Neuron (in vitro differentiated cells): ENCODE measurements around the gene SLC4A8.
A peak's percentile ranks its signal among the peaks of the same experiment; 100 is the strongest.

Source experiments
- H2AFZ ChIP-seq: one replicate; pipeline ENCODE4 v1.6.1; 2013; ENCODE audit warnings: low read depth, mild to moderate bottlenecking, inconsistent platforms, low read length, moderate library complexity
- H3K27me3 ChIP-seq: one replicate; pipeline ENCODE4 v1.6.1; 2013; ENCODE audit warnings: low read length; ENCODE audit not compliant: insufficient read depth
- H3K36me3 ChIP-seq: one replicate; pipeline ENCODE4 v1.6.1; 2013; ENCODE audit warnings: low read length; ENCODE audit not compliant: insufficient read depth
- H3K4me1 ChIP-seq: one replicate; pipeline ENCODE4 v1.6.1; 2013; ENCODE audit warnings: low read length; ENCODE audit not compliant: insufficient read depth
- H3K4me3 ChIP-seq: 2 replicates; pipeline ENCODE4 v1.5.1; 2013; ENCODE audit warnings: mild to moderate bottlenecking, low read length, moderate library complexity
- H3K9me3 ChIP-seq: one replicate; pipeline ENCODE4 v1.6.1; 2013; ENCODE audit warnings: low read length

SLC4A8 gene

DNA sequence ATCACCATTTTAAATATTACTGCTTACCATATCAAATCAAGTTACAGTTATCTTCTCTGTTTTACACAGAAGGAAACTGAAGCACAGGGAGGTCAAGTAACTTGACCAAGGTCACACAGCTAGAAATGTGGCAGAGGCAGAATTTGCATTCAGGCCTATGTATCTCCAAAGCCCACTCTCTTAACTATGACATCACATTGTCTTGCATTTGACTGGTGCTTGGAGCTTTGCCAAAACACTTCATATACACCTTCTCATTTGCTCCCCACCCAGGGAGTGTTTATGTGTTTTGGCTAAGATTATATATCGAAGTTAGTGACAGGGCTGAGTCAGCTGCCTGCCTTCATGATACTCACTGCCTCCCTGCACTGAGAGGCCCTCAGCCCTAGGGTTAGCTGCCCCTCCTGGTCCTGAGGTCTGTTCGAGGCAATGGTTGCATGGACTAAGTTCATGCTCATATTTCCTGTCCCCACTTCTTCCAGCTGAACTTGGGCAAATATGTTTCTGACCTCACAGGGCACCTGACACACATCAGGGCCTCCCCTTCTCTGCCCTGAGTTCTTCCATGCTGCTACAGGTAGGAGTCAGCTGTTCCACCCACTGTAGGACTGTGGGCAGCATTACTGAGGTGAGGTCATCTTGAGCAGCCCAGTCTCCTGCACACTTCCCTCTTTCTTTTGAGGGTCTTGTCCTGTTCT is 35.2 kb upstream of the SLC4A8 start:
- H3K4me3 ChIP-seq = no peak overlapping the region
- H3K9me3 ChIP-seq = peaks cover 4% of the 10 kb centered on the region
- H3K36me3 ChIP-seq = no peaks in the 10 kb centered on the region
- peaks cover 4% of the 10 kb centered on the region for H3K4me1 ChIP-seq
- no peak overlapping the region for H2AFZ ChIP-seq
- H3K27me3 ChIP-seq = peaks cover 80% of the 10 kb centered on the region

DNA sequence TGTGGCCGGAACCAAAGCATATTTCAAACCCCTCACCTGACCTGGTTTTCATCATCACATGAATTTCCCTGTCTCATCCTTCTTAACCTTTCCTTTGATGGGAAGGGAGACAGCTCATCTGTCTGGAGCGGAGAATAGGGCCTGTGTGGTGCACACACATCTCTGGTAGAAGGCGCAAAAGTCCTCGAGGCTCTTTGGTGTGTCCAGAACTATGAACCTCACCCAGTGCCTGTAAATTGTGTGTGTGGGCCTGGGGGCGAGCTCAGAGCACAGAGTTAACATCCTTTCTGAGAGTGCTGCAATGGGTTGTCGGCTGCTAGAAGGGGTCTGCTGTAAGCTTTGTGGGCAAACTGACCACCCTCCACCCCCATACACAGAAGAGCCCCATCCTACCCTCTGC is 34.2 kb upstream of the SLC4A8 start:
- peaks cover 89% of the 10 kb centered on the region for H3K27me3 ChIP-seq

DNA sequence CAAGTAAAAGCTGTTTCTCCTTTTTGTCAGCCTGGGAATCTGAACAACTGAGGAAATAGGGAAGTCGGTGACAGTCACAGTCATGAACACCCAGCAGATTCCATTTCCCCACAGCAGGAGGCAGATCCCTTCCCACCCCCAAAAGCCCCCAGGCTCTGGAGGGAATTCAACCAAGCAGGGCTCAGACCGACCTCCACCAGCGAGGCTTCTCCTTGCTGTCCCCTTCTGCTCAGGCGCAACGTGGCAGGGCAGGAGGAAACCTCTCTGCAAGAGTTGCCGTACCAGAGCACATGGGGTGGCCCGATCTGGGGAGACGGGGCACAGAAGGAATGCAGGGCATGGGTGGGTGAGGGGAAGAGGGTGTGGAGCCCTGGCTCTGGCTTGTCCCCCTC is 33.7 kb upstream of the SLC4A8 start:
- Histone ChIP-seq H3K9me3 (peaks cover 4% of the 10 kb centered on the region), H3K4me3 (no peak overlapping the region), H3K27me3 (peaks cover 89% of the 10 kb centered on the region), H3K36me3 (no peaks in the 10 kb centered on the region), H3K4me1 (peaks cover 4% of the 10 kb centered on the region), H2AFZ (no peak overlapping the region)

More for the DNA sequence above, 34.2 kb upstream of the SLC4A8 start:
- H3K9me3 ChIP-seq = peaks cover 4% of the 10 kb centered on the region
- no peak overlapping the region for H3K4me3 ChIP-seq
- H2AFZ ChIP-seq = no peak overlapping the region
- no peaks in the 10 kb centered on the region for H3K36me3 ChIP-seq
- peaks cover 4% of the 10 kb centered on the region for H3K4me1 ChIP-seq

DNA sequence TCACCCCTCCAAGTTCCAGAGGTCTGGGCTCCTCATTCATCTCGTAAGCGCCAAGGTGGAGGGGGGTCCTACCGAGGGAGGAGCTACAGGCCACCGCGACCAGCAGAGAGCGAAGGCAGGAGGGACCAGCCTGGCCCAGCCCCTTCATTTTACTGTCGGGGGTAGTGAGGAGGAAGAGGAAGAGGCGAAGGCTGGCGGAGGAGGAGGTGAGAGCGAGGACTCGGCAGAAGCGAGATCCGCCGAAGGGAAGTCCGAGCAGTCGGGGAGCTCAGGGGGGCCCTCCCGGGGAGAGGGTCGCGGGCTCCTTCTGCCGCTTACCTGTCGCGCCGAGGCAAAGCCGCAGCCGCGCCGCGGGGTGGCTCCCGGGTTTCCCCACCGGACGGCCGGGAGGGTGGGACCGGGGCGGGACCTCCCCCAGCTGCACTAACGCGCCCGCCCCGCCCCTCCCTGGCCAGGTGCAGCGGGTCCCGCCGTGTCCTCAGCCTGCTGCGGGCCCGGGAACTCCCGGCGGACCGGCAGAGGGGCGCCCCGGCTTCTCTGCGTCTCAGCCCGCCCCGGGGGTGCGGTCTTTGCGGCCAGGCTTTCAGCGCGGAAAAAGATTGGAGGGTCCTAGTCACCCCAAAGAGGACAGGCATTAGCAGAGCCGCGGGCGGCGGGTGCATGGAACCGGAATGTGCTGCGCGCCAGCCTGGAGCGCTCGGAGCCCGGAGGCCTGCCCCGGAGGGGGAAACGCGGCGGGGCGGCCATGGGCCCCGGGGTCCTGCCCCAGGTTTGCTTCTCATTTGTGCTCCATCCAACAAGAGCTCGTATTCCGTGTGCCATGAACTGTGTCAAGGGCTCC is 33.1 kb upstream of the SLC4A8 start, which contains the start of gene GALNT6:
TSS of gene GALNT6 (minus strand) at position 124 of the 841 bp plus-strand sequence. CDS start 11,625 bp downstream, outside the sequence.
- H3K4me3 ChIP-seq = peak within 1 kb of the TSS; percentile 15
- H2AFZ ChIP-seq = no peak within 1 kb of the TSS
- H3K27me3 ChIP-seq = peaks cover 85% of the 10 kb centered on the region

DNA sequence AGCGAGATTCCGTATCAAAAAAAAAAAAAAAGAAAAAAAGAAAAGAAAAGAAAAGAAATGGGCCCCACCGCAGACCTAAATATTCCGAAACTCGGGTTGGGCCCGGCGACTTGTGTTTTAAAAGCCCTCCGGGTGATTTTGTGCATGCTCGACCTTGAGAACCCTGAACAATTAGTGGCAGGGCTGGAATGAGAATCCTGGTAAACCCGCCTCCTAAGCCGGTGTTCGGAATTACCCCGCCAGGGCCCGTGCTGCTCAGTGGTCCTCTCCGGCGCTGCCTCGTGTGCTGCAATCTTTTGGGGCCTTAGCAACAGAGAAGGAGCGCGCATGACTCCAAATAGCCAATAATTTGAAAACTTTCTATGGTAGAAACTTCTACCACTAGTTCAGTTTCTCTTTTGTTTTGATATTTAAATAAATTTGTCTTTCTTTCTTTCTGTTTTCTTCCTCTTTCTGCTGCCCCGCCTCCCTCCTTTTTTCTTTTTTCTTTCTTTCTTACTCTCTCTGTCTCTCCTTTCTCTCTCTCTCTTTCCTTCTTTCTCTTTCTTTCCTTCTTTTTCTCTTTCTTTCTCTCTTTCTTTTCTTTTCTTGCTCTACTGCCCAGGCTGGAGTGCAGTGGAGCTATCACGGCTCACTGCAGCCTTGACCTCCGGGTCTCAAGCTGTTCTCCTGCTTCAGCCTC is 31.9 kb upstream of the SLC4A8 start:
- no peak overlapping the region for H2AFZ ChIP-seq
- H3K4me1 ChIP-seq = peaks cover 4% of the 10 kb centered on the region
- peaks cover 4% of the 10 kb centered on the region for H3K9me3 ChIP-seq
- no peaks in the 10 kb centered on the region for H3K36me3 ChIP-seq
- H3K4me3 ChIP-seq = no peak overlapping the region
- H3K27me3 ChIP-seq = peaks cover 80% of the 10 kb centered on the region

More for the DNA sequence above, 33.1 kb upstream of the SLC4A8 start, which contains the start of gene GALNT6:
- Histone ChIP-seq H3K9me3 (peaks cover 4% of the 10 kb centered on the region), H3K4me1 (peaks cover 4% of the 10 kb centered on the region), H3K36me3 (no peaks in the 10 kb centered on the region)

DNA sequence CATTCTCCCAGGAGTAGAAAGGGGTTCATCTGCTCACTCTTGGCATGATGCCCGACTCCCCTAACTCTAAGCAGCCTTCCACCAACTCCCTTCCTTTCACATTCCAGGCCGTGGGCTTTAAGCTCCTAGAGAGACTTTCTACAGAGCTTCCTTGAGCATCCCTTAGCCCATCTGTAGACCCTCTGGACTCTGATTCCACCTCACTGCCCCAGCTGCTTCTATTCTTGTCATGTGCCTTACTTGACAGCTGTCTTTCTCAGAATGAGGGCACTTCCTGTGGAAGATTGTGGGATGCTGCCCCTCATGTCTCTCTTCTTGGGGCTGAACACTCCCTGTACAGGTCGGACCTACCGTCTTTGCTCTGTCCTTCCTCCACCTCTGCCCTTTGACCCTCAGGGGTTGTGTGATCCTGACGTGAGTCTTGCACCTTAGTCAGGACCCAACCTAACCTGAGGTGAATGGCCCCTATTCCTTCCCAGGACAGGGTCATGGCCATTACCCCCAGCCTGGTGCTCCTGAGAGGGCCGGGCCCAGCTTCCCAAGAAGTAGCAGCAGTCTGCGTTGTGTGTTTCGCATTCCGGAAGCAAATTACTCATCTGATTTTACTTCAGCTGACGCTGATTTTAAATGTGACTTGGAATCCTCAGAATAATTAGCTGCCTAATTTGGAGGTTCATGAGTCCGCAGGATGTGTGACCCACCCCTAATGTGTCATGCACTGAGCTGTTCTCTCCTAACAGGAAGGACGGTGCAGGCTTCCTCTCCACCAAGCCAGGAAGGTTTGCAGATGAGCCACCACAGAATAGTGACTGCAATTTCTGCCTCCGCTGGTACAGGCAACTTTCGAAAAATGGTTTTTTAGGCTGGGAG is 30.7 kb upstream of the SLC4A8 start:
- Histone ChIP-seq H3K4me3 (no peak overlapping the region), H3K36me3 (no peaks in the 10 kb centered on the region), H2AFZ (no peak overlapping the region), H3K27me3 (peaks cover 68% of the 10 kb centered on the region), H3K4me1 (peaks cover 2% of the 10 kb centered on the region), H3K9me3 (peaks cover 4% of the 10 kb centered on the region)

DNA sequence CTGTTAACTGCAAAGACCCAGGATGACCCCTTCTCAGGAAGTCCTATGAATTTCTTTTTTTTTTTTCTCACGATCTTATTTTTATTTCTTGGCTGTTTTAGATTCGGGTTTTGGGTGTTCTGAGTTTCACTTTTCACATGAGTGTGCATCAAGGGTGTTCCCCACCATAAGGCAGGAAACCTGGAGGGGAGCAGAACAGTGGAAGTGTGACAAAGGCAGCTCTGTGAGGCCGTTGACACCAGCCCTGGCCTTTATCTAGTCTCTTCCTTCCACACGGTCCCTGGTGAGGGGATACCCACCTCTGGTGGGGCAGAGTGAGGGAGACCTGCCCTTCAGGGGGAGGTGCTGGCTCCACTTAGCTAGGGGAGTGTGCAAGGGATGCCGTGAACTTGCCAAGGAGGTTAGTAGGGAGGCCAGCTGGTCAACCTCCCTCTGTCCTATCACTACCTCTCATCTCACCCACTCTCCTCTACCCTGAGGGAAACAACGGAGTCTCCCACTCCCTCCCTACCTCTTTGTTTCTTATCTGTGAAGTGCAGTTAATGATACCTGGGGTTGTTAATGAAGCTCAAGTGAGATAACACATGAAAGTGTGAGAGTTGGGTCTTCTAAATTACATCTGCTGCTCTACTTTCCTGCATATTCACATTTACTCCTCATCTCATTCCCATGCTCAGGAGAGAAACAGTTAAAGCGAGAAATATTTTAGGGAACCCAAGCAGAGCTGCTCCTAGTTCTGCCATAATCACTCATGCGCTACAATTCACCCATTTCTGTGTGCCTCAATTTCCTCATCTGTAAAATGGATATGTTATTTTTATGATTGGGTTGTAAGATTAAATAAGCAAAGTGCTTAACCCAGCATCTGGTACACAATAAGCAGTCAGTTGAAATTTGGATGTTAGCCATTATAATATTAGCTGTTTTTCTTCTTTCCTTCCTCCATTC is 29.1 kb upstream of the SLC4A8 start:
- Histone ChIP-seq H3K4me1 (peaks cover 2% of the 10 kb centered on the region), H3K9me3 (peaks cover 4% of the 10 kb centered on the region), H3K4me3 (no peak overlapping the region), H3K27me3 (peaks cover 56% of the 10 kb centered on the region), H3K36me3 (no peaks in the 10 kb centered on the region), H2AFZ (no peak overlapping the region)

DNA sequence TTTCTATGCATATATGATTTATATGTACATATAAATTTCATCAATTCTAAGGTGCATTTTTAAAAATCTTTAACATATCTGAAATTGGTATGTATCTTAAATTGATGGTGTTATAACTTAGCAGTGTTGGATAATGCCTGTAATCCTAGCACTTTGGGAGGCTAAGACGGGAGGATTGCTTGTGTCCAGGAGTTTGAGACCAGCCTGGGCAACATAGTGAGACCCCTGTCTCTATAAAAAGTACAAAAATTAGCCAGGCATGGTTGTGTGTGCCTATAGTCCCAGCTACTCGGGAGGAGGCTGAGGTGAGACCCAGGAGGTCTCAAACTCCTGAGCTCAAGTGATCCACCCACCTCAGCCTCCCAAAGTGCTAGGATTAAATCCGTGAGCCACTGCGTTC is 27.0 kb upstream of the SLC4A8 start:
- no peak overlapping the region for H2AFZ ChIP-seq
- no peaks in the 10 kb centered on the region for H3K4me1 ChIP-seq
- H3K36me3 ChIP-seq = no peaks in the 10 kb centered on the region
- peaks cover 4% of the 10 kb centered on the region for H3K9me3 ChIP-seq
- H3K4me3 ChIP-seq = no peak overlapping the region
- H3K27me3 ChIP-seq = peaks cover 43% of the 10 kb centered on the region

DNA sequence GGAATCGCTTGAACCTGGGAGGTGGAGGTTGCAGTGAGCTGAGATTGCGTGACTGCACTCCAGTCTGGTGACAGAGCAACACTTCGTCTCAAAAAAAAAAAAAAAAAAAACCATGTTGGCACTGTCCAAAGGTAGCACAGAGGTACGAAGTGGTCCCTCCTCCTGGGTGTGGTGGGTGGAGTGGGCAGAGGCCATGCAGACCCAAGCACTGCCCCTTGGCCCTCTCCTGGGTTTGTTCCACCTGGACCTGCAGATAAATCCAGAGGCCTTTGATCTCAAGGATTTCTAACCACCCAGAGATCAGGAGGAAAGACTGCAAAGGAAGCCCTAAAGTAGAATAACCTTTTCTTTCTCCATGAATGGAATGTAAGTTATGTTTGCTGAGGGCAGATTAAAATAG is 24.7 kb upstream of the SLC4A8 start:
- peaks cover 30% of the 10 kb centered on the region for H3K27me3 ChIP-seq
- H3K4me1 ChIP-seq = no peaks in the 10 kb centered on the region
- no peak overlapping the region for H3K4me3 ChIP-seq

DNA sequence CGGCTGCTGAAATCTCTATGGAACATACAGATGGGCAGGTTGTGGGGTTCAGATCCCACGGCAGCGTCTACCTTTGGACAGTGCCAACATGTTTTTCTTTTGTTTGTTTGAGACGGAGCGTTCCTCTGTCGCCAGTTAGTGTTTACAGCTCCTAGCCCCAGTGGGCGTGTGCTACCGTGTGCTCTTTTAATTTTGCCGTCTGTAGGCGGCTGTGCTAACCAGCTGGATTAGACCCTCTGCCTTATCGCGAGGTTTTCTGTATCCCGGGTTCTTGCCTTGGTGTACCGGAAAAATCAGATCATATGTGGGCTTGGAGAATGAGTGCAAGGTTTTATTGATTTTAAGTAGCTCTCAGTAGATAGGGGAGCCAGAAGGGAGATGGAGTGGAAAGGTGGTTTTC is 23.6 kb upstream of the SLC4A8 start:
- H3K27me3 ChIP-seq = peaks cover 20% of the 10 kb centered on the region
- no peaks in the 10 kb centered on the region for H3K36me3 ChIP-seq
- H3K4me3 ChIP-seq = no peak overlapping the region
- H3K4me1 ChIP-seq = no peaks in the 10 kb centered on the region
- H3K9me3 ChIP-seq = no peaks in the 10 kb centered on the region
- H2AFZ ChIP-seq = no peak overlapping the region

More for the DNA sequence above, 24.7 kb upstream of the SLC4A8 start:
- no peaks in the 10 kb centered on the region for H3K9me3 ChIP-seq
- H3K36me3 ChIP-seq = no peaks in the 10 kb centered on the region
- H2AFZ ChIP-seq = no peak overlapping the region

DNA sequence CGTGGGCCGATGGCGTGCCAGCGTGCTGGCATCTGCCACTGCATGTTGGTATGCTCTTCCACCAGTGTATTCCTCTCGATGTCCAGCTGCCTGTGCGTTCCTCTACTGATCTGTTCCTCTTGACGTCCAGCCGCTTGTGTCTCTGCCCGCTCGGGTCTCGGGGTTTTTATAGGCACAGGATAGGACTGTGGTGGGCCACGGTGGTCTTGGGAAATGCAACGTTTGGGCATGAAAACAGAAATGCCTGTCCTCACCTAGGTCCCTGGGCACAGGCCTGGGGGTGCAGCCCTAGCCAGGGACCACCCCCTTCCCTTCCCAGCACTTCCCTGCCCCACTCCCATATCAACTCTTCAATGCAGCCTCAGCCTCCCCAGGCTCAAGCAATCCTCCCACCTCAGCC is 23.1 kb upstream of the SLC4A8 start:
- no peak overlapping the region for H3K4me3 ChIP-seq
- peaks cover 23% of the 10 kb centered on the region for H3K27me3 ChIP-seq
- H3K9me3 ChIP-seq = no peaks in the 10 kb centered on the region
- no peaks in the 10 kb centered on the region for H3K36me3 ChIP-seq
- H2AFZ ChIP-seq = no peak overlapping the region
- no peaks in the 10 kb centered on the region for H3K4me1 ChIP-seq
